Lower leg skin (tissue), 4 donors: ENCODE data around the gene TENM4. TPM values are rescaled to one million over a fixed set of nuclear protein-coding genes. Genes with fewer than 3 reads are reported as not detected.
"Not testable (repeated sequence)": the region's sequence is repeated elsewhere in the genome, so short reads cannot be mapped to it uniquely, and the experiment has no call there.

Experiments
- DNase-seq, 2 donors: peaks; one replicate each; pipeline ENCODE4 v3.0.0-alpha.2; 2019; ENCODE audit warnings: low spot score in 2 of 2
- H3K4me3 ChIP-seq: fragments of 200-600 bp; sonication (generic); 2 replicates; pipeline ENCODE4 v1.5.1; 2017; ENCODE audit warnings: mild to moderate bottlenecking, low read depth; ENCODE audit not compliant: poor library complexity, severe bottlenecking
- POLR2A ChIP-seq, 2 donors: fragments of 450-650 bp; IDR thresholded peaks; one replicate each; pipeline ENCODE4 v1.6.1; 2016 to 2017; ENCODE audit warnings: antibody characterized with exemption in 2 of 2, mild to moderate bottlenecking in 1 of 2, moderate library complexity in 1 of 2
- WGBS, 2 donors: methylation state at CpG; one replicate each; pipeline ENCODE4 v1.1.5; 2018; 5-methylcytosine and 5-hydroxymethylcytosine counted together
- intact Hi-C: fragments of 100-400 bp; cut with DNase I; formaldehyde crosslinking; loops from one replicate; pipeline ENCODE4 v1.15.0; 2023; ENCODE audit warnings: low total_unique reads
- total RNA-seq, 4 donors: library from RNA; depleted of rRNA; stranded (reverse); fragments of >200 nt; gene quantifications; one replicate each; pipeline ENCODE4 v1.1.0, GENCODE V29; 2016
- TF ChIP-seq, protein P1 (sequence below), 3 donors: fragments of 450-650 bp; IDR thresholded peaks; one replicate each; pipeline ENCODE4 v1.5.1; 2016; ENCODE audit warnings: antibody characterized with exemption in 3 of 3, mild to moderate bottlenecking in 3 of 3, moderate library complexity in 2 of 3

The TENM4 gene
- total RNA-seq, 4 donors from 2014 or later: 34.4 to 41.1 (median 36.6) TPM

GRCh38 chr11:78643676-78644056 is 797.2 kb downstream of the TENM4 start:
- H3K4me3 ChIP-seq: no peak overlapping the region
- intact Hi-C loops: loop anchor here (5.0 to 10.0 kb wide), 2 partner anchors 319 to 851 kb away; no protein-coding TSS in a partner anchor
- no peak for DNase-seq
- TF ChIP-seq, protein P1, sequence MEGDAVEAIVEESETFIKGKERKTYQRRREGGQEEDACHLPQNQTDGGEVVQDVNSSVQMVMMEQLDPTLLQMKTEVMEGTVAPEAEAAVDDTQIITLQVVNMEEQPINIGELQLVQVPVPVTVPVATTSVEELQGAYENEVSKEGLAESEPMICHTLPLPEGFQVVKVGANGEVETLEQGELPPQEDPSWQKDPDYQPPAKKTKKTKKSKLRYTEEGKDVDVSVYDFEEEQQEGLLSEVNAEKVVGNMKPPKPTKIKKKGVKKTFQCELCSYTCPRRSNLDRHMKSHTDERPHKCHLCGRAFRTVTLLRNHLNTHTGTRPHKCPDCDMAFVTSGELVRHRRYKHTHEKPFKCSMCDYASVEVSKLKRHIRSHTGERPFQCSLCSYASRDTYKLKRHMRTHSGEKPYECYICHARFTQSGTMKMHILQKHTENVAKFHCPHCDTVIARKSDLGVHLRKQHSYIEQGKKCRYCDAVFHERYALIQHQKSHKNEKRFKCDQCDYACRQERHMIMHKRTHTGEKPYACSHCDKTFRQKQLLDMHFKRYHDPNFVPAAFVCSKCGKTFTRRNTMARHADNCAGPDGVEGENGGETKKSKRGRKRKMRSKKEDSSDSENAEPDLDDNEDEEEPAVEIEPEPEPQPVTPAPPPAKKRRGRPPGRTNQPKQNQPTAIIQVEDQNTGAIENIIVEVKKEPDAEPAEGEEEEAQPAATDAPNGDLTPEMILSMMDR (IDR thresholded peaks at IDR 0.05): no peak
- no peak for TF ChIP-seq POLR2A (IDR thresholded peaks at IDR 0.05)

- intact Hi-C loops: loop anchor here (5.0 to 10.0 kb wide), 2 partner anchors 319 to 852 kb away; no protein-coding TSS in a partner anchor
- 80 to 82% methylated on average over 5 of the region's 5 CpGs for WGBS, 2 donors
- DNase-seq: no peak
- TF ChIP-seq, protein P1 (IDR thresholded peaks at IDR 0.05): no peak
- no peak for TF ChIP-seq POLR2A (IDR thresholded peaks at IDR 0.05)
- no peak overlapping the region for H3K4me3 ChIP-seq
Observed at GRCh38 chr11:78642979-78643675, 797.7 kb downstream of the TENM4 start.

DNA sequence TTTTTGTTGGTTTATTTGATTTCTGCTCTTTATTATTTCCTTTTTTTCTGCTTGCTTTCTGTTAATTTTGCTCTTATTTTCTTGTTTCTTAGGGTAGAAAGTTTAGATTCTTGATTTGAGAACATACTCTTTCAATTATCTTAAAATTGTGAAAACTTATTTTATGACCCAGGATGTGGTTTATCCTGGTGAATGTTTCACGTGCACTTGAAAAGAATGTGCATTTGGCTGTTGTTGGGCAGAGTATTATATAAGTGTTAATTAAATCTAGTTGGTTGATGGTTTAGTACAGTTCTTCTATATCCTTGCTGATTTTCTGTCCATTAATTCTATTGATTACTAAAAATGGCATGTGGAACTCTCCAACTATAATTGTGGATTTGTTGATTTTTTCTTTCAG is 799.3 kb downstream of the TENM4 start:
- intact Hi-C loops: loop anchor here (5.0 to 10.0 kb wide), 2 partner anchors 321 to 853 kb away; no protein-coding TSS in a partner anchor
- 23 to 31% methylated on average over 1 of the region's 1 CpG for WGBS, 2 donors
- TF ChIP-seq POLR2A (IDR thresholded peaks at IDR 0.05): no peak
- TF ChIP-seq, protein P1 (IDR thresholded peaks at IDR 0.05): no peak
- no peak overlapping the region for H3K4me3 ChIP-seq
- DNase-seq: no peak

GRCh38 chr11:78638704-78639380 is 802.0 kb downstream of the TENM4 start:
- no peak overlapping the region for H3K4me3 ChIP-seq
- intact Hi-C loops: no loop called here
- no peak for TF ChIP-seq POLR2A (IDR thresholded peaks at IDR 0.05)
- TF ChIP-seq, protein P1 (IDR thresholded peaks at IDR 0.05): no peak
- DNase-seq: peak in 1 of 2 donors; percentile 76
- WGBS, 2 donors: 90 to 98% methylated on average over 17 to 21 of the region's 26 CpGs

GRCh38 chr11:78637527-78637926 is 803.3 kb downstream of the TENM4 start:
- H3K4me3 ChIP-seq, intact Hi-C loops: not testable (repeated sequence)
- peak in 1 of 2 donors; percentile 36 for DNase-seq
- 86 to 88% methylated on average over 5 of the region's 5 CpGs for WGBS, 2 donors

- H3K4me3 ChIP-seq: no peak overlapping the region
- no peak for DNase-seq
- WGBS, 2 donors: 88 to 90% methylated on average over 1 of the region's 1 CpG
- intact Hi-C loops: no loop called here
- TF ChIP-seq POLR2A (IDR thresholded peaks at IDR 0.05): no peak
- TF ChIP-seq, protein P1 (IDR thresholded peaks at IDR 0.05): no peak
Observed at GRCh38 chr11:78635814-78636506, 804.9 kb downstream of the TENM4 start.
